Left lung (tissue), 10 donors: ENCODE results near the gene ZBTB25. TPM values are rescaled to one million over a fixed set of nuclear protein-coding genes. Genes with fewer than 3 reads are reported as not detected.

ENCODE experiments used
- ATAC-seq: fragments of 200-7000 bp; cut with Tn5 transposase; one replicate; pipeline ENCODE4 v1.9.1; 2020; ENCODE audit warnings: moderate library complexity
- DNase-seq, 4 donors: peaks; one replicate each; pipeline ENCODE4 v3.0.0-alpha.2; 2013 to 2020
- H3K27ac ChIP-seq, 2 donors: fragments of 200-600 bp; sonication (generic) in 1 of 2; one replicate each; pipeline versions ENCODE4 v1.5.0 to v1.8.0; 2020 to 2021
- H3K27me3 ChIP-seq, 2 donors: fragments of 200-600 bp; sonication (generic) in 1 of 2; one replicate each; pipeline versions ENCODE4 v1.5.0 to v1.8.0; 2020 to 2021
- H3K36me3 ChIP-seq, 2 donors: fragments of 200-600 bp; sonication (generic) in 1 of 2; one replicate each; pipeline versions ENCODE4 v1.5.0 to v1.8.0; 2020 to 2021
- H3K4me1 ChIP-seq, 2 donors: fragments of 200-600 bp; one replicate each; pipeline ENCODE4 v1.8.0; 2021
- H3K4me3 ChIP-seq, 2 donors: fragments of 200-600 bp; sonication (generic) in 1 of 2; one replicate each; pipeline versions ENCODE4 v1.5.0 to v1.8.0; 2020 to 2021; ENCODE audit warnings: mild to moderate bottlenecking in 1 of 2
- H3K9me3 ChIP-seq, 2 donors: fragments of 200-600 bp; sonication (generic) in 1 of 2; one replicate each; pipeline versions ENCODE4 v1.5.0 to v1.8.0; 2020 to 2021
- intact Hi-C, 2 donors: fragments of 100-400 bp; cut with DNase I; formaldehyde crosslinking; loops; one replicate each; pipeline versions ENCODE4 v1.11.2 to v1.14.2; 2022
- polyA plus RNA-seq, 6 donors: library from polyadenylated mRNA; unstranded; fragments of 120-200 nt; gene quantifications; one replicate each; pipeline ENCODE4 v1.2.1, GENCODE V29; 2013; ENCODE audit not compliant: insufficient read length in 6 of 6
- total RNA-seq, 2 donors: library from RNA; stranded (reverse); fragmentation: NEBNext Ultra II Directional; extraction: Animal tissue kit (Norgen Biotek cat#: 25700); gene quantifications; one replicate each; pipeline ENCODE4 v1.2.1, GENCODE V29; 2021
- TF ChIP-seq, protein P1 (sequence below), 2 donors: fragments of 200-600 bp; sonication (generic) in 1 of 2; IDR thresholded peaks; one replicate each; pipeline versions ENCODE4 v1.5.0 to v1.8.0; 2021; ENCODE audit warnings: antibody characterized with exemption in 2 of 2
- donor health status: DM: no; HTN: yes; CAD: no.
- donor health status: DM: no; HTN: no; CAD: no.

ZBTB25 gene
- total and polyA plus RNA-seq, 8 donors = 10.1 to 18.5 (median 13.7) TPM

DNA sequence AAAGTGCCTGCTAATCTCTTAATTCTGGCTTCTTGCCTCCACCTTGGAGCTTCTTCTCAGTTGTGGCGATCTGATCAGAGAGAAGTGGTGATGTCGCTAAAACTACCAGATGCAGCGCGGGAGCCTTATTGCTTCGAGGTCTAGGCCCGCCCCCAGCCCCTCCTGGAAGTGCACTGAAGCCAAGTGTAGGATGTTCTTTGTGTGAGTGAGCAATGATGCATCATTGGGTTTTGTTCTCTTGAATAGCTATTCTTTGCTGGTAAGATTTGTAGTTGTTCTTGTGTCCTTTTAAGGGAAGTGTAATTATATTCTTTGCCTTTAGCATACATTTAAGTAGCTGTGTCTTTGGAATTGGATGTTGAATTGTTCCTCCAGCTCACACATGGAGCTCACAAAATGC is 79.7 kb downstream of the ZBTB25 start:
- Histone ChIP-seq H3K4me3 (no peak overlapping the region), H3K27ac (no peak overlapping the region), H3K36me3 (peaks cover 0 to 91% of the 10 kb centered on the region in 2 donors), H3K4me1 (no peaks in the 10 kb centered on the region), H3K27me3 (no peaks in the 10 kb centered on the region), H3K9me3 (no peaks in the 10 kb centered on the region)
- no peak for ATAC-seq
- no peak for DNase-seq
- intact Hi-C loops = no loop called here
- TF ChIP-seq, protein P1, sequence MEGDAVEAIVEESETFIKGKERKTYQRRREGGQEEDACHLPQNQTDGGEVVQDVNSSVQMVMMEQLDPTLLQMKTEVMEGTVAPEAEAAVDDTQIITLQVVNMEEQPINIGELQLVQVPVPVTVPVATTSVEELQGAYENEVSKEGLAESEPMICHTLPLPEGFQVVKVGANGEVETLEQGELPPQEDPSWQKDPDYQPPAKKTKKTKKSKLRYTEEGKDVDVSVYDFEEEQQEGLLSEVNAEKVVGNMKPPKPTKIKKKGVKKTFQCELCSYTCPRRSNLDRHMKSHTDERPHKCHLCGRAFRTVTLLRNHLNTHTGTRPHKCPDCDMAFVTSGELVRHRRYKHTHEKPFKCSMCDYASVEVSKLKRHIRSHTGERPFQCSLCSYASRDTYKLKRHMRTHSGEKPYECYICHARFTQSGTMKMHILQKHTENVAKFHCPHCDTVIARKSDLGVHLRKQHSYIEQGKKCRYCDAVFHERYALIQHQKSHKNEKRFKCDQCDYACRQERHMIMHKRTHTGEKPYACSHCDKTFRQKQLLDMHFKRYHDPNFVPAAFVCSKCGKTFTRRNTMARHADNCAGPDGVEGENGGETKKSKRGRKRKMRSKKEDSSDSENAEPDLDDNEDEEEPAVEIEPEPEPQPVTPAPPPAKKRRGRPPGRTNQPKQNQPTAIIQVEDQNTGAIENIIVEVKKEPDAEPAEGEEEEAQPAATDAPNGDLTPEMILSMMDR (IDR thresholded peaks at IDR 0.05) = no peak

DNA sequence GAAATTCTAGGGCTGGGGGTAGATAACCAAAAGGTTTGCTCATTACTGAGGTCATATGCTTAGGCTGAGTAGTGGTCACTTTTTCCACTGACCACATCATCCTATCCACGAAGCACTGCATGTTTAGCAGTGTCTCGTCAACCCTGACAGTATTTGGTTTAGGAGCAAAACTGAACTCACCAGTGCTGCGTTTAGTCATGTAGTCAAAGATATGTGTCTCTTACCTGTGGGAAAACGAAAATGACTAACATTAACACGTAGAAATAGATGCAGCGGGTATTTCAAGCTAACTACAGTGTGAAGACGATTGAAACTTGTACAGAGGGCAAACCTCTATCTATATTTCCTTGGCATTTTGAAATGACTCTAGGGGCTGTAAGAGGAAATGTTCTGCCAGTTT is 80.9 kb downstream of the ZBTB25 start:
- intact Hi-C loops = no loop called here
- ATAC-seq (no peak), DNase-seq (no peak)
- Histone ChIP-seq H3K4me3 (no peak overlapping the region), H3K36me3 (peaks cover 0 to 91% of the 10 kb centered on the region in 2 donors), H3K27me3 (no peaks in the 10 kb centered on the region), H3K9me3 (no peaks in the 10 kb centered on the region), H3K4me1 (no peaks in the 10 kb centered on the region), H3K27ac (no peak overlapping the region)
- TF ChIP-seq, protein P1 (IDR thresholded peaks at IDR 0.05) = no peak

DNA sequence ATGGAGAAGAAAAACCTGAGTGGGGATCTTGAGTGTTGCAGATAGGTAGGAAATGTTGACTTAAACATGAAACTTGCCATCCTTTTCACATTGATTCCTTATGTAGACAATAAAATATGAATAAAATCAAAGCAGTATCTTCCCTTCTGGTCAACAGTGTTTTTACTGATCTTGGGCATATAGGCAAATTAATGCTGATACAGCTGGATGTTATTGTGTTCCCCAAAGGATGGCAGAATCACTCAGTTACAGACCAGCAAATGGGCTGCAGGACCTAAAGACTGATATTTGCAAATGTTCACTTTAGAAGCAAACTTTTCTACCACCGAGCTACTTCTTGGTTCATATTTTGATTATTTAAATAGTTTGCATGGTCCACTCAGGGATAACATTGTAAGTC is 81.6 kb downstream of the ZBTB25 start:
- peaks cover 0 to 91% of the 10 kb centered on the region in 2 donors for H3K36me3 ChIP-seq
- H3K9me3 ChIP-seq = no peaks in the 10 kb centered on the region
- ATAC-seq (no peak), DNase-seq (no peak)
- H3K27me3 ChIP-seq = no peaks in the 10 kb centered on the region
- TF ChIP-seq, protein P1 (IDR thresholded peaks at IDR 0.05) = no peak
- intact Hi-C loops = no loop called here
- no peaks in the 10 kb centered on the region for H3K4me1 ChIP-seq
- no peak overlapping the region for H3K27ac ChIP-seq
- no peak overlapping the region for H3K4me3 ChIP-seq

DNA sequence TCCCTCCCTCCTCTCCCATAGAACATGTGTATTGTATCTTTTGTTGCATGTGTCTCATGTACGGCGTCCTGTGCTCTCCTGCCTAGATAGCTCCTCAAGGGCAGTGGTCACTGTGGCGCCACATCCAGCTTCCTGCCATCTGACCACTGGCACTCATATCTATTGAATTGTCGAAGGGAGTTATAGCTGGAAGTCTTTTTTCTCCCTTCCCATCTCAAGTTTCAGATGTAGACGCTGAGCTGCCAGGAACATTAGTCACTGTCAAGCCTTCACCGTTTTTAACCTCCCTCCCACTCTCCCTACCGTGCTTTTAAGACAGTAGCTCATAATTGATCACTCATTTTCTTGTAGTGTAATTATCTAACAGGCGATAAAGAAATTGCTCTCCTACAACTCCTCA is 82.5 kb downstream of the ZBTB25 start:
- Histone ChIP-seq H3K27ac (no peak overlapping the region), H3K27me3 (no peaks in the 10 kb centered on the region), H3K9me3 (no peaks in the 10 kb centered on the region), H3K4me3 (no peak overlapping the region), H3K4me1 (no peaks in the 10 kb centered on the region), H3K36me3 (peaks cover 0 to 91% of the 10 kb centered on the region in 2 donors)
- TF ChIP-seq, protein P1 (IDR thresholded peaks at IDR 0.05) = no peak
- DNase-seq = no peak
- ATAC-seq = no peak
- intact Hi-C loops = no loop called here

DNA sequence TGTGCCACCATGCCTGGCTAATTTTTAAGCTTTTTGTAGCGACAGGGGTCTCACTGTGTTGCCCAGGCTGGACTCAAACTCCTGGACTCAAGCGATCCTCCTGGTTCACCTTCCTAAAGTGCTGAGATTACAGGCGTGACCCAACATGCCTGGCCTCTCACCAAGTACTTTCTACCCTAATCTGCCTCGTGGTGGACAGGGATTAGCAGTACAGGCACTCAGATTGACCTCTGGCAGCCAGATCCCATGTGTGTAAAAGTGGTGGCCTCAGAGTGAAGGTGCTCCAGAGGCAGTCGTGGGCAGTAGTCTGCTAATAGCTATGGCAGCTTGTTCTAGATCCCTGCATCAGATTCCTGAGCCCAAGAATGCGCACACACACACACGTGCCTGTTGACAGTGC is 84.6 kb downstream of the ZBTB25 start:
- Histone ChIP-seq H3K9me3 (no peaks in the 10 kb centered on the region), H3K27me3 (no peaks in the 10 kb centered on the region), H3K27ac (no peak overlapping the region), H3K4me1 (no peaks in the 10 kb centered on the region), H3K4me3 (no peak overlapping the region), H3K36me3 (peaks cover 0 to 88% of the 10 kb centered on the region in 2 donors)
- DNase-seq (no peak), ATAC-seq (no peak)
- intact Hi-C loops = no loop called here
- TF ChIP-seq, protein P1 (IDR thresholded peaks at IDR 0.05) = no peak
